Fibroblast of villous mesenchyme (primary cell): ENCODE data around the gene MAP4K4. TPM values are rescaled to one million over a fixed set of nuclear protein-coding genes. Genes with fewer than 3 reads are reported as not detected.

Source experiments
- DNase-seq: peaks from one replicate; pipeline ENCODE4 v3.0.0-alpha.2; 2010; ENCODE audit warnings: low read depth
- H3K4me3 ChIP-seq: 2 replicates; pipeline ENCODE4 v1.5.1; 2011; ENCODE audit warnings: low read depth, mild to moderate bottlenecking, low read length
- total RNA-seq: library from RNA; depleted of rRNA; stranded (reverse); fragments of >200 nt; gene quantifications from 2 replicates; pipeline ENCODE4 v1.2.3, GENCODE V29; 2012
- TF ChIP-seq, protein P1 (sequence below): IDR thresholded peaks from 2 replicates; pipeline ENCODE4 v1.5.1; 2012; ENCODE audit warnings: low read depth, mild to moderate bottlenecking, low read length; ENCODE audit not compliant: insufficient read depth

The MAP4K4 gene
- total RNA-seq, 1 donor = 95.0 TPM

DNA sequence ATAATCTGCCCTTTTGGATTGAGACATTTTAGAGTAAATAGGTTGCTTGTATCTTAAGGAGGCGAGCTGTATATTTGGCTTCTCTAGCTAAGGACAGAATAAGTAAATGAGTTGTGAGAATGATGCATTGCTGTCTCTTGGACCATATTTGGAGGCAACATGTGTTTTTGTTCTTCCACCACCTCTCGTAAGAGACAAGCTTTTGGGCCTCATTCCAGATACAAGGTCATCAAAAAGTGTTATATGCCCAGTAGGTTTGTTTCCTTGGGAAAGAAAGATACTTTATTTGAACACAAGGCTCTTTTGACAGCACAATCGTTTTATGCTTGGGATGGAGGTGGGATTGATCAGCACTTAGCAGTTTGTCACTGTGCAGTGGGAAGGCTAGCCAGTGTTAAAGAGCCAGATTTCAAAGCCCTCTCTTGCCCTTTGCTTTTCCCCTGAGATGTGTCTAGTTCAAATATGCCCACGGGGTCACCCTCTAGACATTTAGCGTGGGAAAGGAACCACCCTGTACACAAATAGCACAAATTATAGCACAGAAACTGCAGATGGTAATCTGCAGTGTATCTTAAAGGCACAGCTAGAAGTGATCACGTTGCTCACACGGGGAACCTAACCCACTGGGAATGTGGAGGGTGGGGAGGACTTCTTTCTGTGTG is 131.3 kb downstream of the MAP4K4 start:
- peak; percentile 78 for DNase-seq
- H3K4me3 ChIP-seq = no peak overlapping the region
- TF ChIP-seq, protein P1, sequence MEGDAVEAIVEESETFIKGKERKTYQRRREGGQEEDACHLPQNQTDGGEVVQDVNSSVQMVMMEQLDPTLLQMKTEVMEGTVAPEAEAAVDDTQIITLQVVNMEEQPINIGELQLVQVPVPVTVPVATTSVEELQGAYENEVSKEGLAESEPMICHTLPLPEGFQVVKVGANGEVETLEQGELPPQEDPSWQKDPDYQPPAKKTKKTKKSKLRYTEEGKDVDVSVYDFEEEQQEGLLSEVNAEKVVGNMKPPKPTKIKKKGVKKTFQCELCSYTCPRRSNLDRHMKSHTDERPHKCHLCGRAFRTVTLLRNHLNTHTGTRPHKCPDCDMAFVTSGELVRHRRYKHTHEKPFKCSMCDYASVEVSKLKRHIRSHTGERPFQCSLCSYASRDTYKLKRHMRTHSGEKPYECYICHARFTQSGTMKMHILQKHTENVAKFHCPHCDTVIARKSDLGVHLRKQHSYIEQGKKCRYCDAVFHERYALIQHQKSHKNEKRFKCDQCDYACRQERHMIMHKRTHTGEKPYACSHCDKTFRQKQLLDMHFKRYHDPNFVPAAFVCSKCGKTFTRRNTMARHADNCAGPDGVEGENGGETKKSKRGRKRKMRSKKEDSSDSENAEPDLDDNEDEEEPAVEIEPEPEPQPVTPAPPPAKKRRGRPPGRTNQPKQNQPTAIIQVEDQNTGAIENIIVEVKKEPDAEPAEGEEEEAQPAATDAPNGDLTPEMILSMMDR = no peak

DNA sequence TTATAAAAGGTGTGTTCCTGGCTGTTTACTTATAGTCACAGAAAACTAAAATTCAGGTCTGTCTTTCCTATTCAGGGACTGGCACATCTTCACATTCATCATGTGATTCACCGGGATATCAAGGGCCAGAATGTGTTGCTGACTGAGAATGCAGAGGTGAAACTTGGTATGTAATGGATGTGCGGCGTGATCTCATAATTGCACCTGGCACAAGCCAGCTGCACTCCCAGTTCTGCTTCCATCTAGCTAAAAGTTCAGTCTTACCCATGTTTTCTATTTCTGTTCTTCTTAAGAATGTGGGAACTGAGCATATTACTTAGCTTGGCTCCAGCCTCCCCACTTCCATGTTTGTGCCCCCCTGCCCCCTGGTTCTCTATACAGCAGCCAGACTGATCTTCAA is 131.9 kb downstream of the MAP4K4 start:
- TF ChIP-seq, protein P1 = no peak
- DNase-seq = no peak
- no peak overlapping the region for H3K4me3 ChIP-seq

DNA sequence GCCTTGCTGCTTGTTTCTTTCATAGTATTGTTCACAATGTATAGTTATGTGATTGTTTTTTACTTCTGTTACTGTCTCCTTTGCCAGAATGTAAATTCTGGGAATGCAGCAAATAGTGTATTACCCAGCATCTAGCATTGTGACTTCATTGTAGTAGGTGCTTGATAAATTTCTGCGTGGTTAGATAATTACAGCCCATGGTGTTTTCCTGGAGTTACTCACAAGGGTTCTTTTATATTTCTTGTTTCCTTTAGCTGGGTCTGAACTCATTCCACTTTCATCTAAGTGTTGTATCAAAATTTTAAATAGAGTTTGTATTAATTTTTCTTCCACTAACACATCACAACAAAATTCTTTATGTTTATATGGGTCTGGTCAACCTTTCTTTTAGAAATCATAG is 132.6 kb downstream of the MAP4K4 start:
- DNase-seq = no peak
- no peak overlapping the region for H3K4me3 ChIP-seq
- TF ChIP-seq, protein P1 = no peak

DNA sequence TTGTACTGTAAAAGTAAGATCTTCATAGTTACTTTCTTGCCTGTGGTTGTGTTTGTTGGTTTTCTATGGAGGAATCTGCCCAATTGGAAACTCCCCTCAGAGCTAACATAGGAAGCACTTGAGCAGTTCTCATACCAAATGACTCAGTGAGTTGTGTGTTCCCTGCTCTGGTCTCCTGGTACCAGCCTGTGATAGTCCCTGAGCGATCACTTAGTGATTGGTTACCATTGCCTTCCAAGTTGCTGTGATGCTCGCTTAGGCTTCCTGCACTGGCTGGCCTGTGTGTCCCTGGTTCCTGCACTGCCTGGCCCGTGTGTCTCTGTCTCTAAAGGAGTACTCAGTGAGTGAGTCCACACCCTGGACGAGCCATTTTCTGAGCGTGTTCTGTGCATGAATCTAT is 133.0 kb downstream of the MAP4K4 start:
- H3K4me3 ChIP-seq = no peak overlapping the region
- peak; percentile 55 for DNase-seq
- TF ChIP-seq, protein P1 = no peak

DNA sequence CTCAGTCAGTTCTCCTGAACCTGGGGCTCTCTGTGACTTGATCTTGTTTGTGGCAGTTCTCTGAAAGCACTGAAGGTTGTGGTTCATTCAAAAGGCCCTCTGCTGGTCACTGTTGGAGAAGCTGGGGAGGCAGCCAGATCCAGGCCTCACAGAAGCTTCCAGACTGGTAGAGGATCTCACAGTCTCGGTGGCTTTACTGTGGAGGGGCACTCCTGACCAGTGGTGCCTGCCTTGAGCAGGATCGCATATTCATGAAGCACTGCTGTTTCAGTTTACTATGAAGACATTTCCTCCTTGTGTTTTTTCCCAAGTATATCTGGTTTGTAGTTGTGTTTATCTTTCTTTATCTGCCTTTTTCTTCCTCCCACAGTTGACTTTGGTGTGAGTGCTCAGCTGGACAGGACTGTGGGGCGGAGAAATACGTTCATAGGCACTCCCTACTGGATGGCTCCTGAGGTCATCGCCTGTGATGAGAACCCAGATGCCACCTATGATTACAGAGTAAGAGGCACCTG is 133.9 kb downstream of the MAP4K4 start:
- TF ChIP-seq, protein P1 = peak; percentile 81
- H3K4me3 ChIP-seq = no peak overlapping the region
- peak; percentile 85 for DNase-seq

DNA sequence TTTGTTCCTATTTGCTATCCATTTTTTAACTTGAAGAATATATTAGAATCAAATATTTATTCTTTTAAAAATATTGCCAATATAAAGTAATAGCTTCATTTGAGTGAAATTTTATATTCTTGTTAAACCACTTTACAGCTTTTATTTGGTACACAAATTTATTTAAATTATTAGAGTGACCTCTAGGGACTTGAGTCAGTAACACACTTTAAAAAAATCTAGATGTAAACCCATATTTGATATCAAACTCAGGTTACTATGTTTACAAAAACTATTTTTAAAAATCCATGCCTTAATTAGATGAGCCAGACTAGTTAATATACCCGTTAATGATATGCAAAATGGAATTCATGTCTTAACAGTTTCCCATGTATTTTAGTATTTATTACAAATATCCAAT is 134.6 kb downstream of the MAP4K4 start:
- DNase-seq = no peak

More for the DNA sequence above, 134.6 kb downstream of the MAP4K4 start:
- TF ChIP-seq, protein P1 = peak; percentile 14
- H3K4me3 ChIP-seq = no peak overlapping the region
